ENCODE results near the gene LRRC3.
"Not testable (repeated sequence)": the region's sequence is repeated elsewhere in the genome, so short reads cannot be mapped to it uniquely, and the experiment has no call there.

The LRRC3 gene

DNA sequence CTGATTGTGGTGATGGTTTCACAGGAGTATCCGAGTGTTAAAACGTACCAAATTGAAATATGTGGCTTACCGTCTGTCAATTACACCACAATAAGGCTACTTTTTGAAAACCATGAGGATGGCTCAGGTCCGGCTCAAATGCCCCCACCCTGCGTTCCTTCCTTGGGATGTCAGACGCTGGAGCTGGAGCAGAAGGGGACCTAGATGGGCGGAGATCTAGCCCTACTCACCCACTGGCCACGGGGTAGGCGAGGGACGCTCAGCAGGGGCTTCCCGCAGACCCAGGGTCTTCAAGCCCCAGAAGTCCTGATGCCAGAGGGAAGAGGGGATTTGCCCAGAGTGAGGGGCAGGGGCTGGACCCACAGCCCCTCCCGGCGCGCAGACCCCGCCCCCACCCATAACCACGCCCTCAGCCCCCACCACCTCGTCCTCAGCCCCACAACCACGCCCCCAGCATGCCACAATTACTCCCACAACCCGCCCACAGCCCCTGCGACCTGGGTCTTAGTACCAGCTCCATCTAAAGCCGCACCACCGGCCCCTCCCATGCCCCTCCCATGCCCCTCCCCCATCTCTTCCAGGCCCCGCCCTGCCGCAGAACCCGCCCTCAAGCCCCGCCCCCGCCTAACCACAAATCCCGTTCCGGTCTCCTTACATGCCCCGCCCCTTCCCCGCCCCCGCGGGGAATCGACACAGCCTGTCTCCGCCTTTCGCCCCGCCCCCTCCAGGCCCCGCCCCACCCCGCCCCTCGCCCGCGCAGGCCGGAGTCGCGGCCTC lies at the start of gene LRRC3:
Gene LRRC3, plus strand, starts transcription at position 764 of the 777 bp plus-strand sequence. CDS start 1,135 bp downstream, outside the sequence.
- DNase-seq, result peak; percentile 72 to 83 (median 76)

DNA sequence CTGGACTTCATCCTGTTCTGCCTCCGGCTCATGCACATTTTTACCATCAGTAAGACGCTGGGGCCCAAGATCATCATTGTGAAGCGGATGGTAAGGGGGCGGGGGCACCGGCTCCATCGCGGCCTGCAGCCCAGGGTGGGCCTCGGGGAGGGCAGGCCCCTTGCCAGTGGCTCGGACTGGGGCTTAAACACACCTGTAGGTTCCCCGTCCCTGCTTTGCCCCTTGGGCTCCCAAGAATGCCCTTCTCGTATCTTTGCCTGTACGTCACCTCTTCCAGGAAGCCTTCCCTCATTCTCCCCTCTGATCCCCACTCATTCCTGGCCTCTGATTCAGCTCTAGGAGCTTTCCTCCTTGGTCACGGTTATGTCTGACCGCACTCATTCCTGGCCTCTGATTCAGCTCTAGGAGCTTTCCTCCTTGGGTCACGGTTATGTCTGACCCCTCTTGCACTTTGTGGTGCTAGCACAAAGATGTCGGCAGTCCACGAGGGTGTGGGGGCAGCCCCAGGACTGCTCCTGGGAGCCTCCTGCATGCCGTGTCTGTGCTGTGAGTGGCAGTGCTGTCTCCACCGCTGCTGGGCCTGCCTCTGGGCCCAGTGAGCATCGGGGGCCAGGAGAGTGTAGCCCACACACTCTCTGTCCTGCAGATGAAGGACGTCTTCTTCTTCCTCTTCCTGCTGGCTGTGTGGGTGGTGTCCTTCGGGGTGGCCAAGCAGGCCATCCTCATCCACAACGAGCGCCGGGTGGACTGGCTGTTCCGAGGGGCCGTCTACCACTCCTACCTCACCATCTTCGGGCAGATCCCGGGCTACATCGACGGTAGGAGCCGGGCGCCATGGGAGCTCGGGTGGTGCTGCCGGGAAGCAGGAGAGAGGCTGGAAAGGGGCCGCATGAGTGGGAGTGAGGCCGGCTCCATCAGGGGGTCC lies 49.1 kb upstream of the LRRC3 start:
- DNase-seq, result no peak

DNA sequence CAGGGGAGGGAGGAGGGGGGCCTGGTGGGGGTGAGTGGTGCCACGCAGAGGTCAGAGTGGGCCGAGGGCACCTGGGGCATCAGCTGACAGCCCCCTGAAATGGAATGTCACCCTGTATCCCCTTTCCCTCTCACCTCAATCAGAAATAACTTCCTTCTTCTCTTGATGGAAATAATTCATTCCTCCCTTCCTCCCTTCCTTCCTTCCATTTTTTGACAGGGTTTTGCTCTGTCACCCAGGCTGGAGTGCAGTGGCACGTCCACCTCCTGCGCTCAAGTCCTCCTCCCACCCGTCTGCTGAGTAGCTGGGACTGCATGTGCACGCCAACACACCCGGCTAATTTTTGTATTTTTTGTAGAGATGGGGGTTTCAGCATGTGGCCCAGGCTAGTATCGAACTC lies 48.4 kb upstream of the LRRC3 start:
- no peak for DNase-seq

DNA sequence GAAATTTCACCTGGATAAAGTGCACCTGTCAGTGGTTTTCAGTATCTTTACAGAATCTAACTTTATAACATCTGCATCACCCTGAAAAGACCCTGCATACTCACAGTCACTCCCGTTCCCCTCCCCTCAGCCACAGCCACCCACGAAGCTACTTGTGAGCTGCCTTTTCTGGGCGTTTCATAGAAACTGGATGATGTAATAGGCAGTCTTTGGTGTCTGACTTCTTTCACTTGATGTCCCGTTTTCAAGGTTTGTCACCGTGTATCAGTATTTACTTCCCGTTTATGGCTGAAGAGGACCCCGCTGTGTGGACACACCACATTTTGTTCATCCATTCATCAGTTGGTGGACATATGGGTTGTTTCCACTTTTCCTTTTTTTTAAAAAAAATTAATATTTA lies 47.8 kb upstream of the LRRC3 start:
- no peak for DNase-seq

DNA sequence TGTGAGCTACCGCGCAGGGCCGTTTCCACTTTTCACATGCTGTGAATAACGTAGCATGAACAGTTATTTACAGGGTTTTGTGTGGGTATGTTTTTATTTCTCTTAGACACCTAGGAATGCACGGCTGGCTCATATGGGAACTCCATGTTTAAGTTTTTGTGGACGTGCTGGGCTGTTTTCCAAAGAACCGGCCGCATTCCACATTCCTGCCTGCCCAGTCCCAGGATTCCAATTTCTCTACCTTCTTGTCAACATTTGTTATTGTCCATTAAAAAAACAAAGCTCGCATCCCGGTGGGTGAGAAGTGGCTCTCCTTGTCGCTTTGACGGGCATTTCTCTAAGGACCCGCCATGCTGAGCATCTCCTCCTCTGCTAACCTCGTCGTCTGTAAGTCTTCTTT lies 47.1 kb upstream of the LRRC3 start:
- DNase-seq, result no peak

DNA sequence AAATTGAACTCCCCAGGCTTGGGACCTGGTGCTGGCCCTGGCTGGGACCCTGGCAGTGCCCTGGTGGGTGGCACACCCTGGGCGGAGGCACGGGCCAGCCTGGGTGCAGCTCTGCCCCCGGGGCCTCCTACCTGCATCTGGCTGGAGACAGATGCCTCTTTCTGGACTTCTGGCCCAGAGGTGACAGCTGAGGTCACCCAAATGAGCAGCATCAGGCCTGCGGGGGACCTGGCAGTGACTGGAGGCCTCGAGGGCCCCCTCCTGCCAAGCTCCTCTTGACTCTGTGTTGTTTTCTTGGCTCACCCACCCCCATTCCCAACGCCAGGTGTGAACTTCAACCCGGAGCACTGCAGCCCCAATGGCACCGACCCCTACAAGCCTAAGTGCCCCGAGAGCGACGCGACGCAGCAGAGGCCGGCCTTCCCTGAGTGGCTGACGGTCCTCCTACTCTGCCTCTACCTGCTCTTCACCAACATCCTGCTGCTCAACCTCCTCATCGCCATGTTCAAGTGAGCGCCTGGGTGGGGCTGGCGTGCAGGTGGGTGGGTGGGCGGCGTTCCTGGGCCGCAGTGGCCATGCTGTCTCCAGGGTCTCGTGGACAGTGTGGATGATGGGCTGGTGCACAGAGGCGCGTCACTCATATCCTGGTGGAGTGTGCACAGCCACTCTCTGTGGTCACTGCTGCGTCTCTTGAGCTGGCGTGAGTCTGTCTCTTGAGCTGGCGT lies 41.6 kb upstream of the LRRC3 start:
- DNase-seq, result no peak

DNA sequence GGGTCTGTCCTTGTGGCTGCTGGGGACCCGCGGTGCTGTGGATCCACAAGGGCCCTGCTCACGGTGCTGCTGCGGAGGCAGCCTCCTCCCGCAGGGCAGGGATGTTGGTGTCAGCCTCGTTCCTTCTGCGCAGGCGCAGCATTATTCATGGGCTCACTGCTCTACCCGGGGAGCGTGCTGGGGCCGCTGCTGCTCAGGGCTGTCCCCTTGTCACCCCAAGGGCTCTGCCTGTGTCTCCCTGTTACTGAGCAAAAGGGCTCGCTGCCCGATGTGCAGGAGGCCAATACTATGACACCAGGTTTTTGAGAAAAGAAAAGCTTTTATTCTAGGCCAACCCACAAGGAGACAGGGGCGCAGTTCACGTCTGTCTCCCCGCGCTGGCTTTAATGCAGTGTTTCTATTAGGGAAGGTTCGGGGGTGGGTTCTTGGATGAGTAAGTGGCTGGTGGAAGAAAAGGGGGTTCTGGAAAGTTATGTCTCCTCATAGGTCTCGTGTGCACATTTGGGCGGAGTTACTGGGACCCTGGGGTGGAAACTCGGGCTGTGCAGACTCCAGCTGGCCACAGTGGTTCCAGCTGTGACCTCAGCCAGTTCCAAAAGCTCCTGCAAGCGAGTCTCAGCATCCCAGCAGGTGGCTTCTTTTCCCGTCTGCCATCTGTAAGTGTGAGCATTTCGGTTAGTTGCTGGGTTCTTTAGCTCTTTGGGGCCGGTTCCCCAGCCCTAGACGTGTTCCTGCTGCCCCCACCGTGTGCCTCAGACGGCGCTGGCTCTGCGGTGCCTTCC lies 40.8 kb upstream of the LRRC3 start:
- no peak for DNase-seq

DNA sequence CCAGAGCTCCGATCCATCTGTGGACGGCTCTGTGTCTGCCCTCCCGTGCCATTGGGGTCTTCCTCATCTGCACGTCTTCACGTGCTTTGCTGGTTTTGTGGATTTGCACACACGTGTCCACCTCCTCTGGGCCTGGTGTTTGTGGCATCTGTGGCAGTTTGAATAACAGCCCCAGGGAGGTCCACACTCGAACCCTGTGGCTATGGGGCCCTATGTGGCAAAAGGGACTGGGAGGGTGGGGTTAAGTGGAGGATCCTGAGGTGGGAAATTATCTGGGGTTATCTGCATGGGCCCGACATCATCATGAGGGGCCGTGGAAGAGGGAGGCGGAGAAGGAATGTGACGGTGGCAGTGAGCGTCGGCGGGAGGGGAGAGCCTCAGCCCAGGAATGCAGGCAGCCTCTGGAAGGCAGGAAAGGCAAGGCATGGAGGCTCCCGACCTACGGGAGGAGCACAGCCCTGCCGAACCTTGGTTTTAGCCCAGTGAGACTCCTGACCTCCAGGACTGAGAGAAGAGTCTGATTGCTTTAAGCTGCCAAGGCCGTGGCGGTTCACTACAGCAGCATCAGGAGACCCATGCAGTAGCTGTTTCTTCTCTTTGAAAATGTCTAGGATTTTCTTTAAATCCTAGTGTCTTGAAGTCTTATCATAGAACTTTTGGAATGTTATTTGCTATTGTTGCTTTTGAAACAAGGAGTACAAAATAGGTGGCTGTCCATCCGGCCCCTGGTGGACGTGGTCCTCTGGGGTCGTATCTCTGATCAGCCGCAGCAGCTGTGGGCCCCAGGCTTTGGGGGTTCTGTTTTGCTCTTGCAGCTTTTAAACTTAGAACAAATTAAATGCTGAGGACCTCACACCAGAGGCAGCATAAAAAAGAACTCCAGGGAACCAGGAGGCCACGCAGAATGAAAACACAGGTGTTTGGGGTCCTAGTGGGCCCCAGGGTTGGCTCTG lies 40.0 kb upstream of the LRRC3 start:
- DNase-seq, result no peak

DNA sequence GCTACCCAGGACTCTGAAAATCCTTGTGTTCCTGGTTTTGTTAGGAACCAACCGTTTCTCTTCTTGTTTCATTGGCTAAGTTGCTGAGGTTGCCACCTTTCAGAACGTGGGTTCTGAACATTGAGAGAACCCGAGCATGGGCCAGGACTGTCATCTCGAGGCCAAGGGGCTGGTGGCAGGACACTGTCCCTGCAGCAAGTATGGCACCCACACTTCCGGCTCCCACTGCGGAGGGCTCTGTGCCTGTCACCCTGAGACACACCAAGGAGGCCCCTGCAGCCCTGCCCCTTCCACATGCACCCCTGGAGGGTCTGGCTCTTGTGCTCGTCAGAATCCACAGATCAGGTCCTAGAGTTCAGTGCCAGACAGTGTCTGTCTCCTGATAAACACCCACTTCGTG lies 39.1 kb upstream of the LRRC3 start:
- no peak for DNase-seq

DNA sequence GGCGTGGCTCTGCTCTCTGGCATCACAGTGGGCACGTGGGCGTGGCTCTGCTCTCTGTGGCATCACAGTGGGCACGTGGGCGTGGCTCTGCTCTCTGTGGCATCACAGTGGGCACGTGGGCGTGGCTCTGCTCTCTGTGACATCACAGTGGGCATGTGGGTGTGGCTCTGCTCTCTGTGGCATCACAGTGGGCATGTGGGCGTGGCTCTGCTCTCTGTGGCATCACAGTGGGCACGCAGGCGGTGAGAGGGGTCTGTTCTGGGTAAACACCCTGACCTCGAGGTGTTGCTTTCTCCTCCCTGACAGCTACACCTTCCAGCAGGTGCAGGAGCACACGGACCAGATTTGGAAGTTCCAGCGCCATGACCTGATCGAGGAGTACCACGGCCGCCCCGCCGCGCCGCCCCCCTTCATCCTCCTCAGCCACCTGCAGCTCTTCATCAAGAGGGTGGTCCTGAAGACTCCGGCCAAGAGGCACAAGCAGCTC lies 37.6 kb upstream of the LRRC3 start:
- DNase-seq, result not testable (repeated sequence)

- DNase-seq, result no peak
These were observed 37.0 kb upstream of the LRRC3 start for GRCh38 chr21:44418108-44418875.

DNA sequence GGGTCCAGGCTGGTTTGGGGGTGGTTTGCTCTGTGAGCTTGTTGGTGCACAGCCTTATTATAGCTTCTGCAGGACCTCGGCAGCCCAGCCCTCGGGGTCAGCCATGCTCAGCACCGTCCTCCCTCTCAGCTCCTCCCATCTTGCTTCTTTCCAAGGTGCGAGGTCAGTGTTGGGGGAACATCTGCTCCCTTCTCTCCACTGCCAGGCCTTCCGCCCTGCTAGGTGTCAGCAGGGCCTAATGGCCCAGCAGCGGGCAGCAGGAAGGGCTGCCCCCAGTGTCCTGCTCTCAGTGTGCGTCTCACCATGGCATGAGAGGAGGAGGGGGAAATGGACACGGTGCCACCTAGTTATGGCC lies 36.5 kb upstream of the LRRC3 start:
- DNase-seq, result no peak

DNA sequence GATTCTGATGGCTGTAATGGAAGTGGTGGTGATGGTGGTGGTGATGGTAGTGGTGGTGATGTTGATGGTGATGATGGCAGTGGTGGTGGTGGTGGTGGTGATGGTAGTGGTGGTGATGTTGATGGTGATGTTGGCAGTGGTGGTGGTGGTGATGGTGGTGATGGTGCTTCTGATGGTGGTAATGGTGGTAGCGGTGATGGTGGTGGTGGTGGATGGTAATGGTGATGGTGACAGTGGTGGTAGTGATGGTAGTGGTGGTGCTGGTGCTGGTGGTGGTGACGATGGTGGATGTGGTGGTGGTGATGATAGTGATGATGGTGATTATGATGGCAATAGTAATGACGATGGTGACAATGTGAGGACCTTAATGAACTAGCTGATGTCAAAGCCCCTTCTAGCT lies 35.6 kb upstream of the LRRC3 start:
- no peak for DNase-seq

- no peak for DNase-seq
These were observed 34.7 kb upstream of the LRRC3 start for GRCh38 chr21:44420416-44421205.

GRCh38 chr21:44421901-44422840 lies 33.1 kb upstream of the LRRC3 start:
- no peak for DNase-seq

DNA sequence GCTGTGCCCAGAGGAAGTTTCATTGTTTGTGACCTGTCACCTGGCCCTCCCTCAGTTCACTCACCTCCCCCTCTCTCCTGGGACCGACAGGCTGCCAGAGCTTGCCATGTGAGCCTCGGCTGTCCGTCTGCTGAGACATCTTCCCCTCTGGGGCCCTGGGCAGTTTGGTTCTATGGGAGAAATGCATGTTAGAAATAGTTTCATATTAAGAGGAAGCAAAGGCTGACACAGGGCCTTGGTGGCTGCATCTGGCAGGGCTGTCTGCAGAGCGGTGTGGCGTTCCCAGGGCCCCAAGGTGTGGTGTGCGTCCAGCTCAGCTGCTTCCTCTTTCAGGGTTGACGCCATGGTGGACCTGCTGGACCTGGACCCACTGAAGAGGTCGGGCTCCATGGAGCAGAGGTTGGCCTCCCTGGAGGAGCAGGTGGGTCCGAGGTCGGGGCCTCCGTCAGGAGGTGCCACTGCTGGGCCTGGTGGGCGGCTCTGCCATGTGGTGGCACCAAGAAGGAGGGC lies 31.9 kb upstream of the LRRC3 start:
- no peak for DNase-seq

DNA sequence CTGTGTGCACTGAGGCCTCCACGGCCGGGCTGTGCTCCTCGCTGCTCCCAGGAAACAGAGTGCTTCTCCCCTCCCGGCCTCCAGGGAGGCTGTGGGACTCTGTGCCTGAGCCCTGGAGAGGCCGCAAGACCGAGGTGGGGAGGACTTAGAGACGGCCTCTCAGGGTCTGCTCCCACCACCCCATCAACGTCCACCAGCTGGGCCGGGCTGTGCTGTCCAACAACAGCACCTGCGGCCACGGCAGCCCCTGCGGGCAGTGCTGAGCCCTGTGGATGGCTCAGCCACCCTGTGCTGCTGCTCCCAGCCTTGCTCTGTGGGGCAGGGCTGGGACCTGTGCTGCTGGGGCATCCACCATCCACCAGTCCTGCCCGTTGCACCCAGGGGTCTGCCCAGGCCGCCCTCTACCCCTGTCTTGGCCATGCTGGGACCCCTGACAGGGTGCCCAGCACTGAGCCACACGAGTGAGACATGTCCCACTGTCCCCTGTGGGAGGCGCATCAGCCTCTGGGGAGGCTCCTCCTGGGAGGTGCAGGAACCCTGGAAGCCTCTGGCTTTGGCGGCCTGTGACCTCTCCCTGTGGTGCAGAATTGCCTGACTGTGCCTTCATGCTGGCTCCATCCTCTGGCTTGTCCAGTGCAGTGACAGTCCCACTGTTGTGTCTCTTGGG lies 31.2 kb upstream of the LRRC3 start:
- DNase-seq, result no peak

Measured in activated CD4-positive, CD25-positive, alpha-beta regulatory T cell (primary cell).